Right lobe of liver (tissue), 4 donors: ENCODE results near the gene EFNA3.

Experiments used
- CTCF ChIP-seq, 4 donors: fragments of 200-600 bp in 3 of 4; fragments of 450-650 bp in 1 of 4; IDR thresholded peaks; one replicate each; pipeline versions ENCODE4 v1.5.1 to v1.8.0; 2016 to 2022; ENCODE audit warnings: antibody characterized with exemption in 4 of 4, mild to moderate bottlenecking in 2 of 4
- POLR2A ChIP-seq: fragments of 450-650 bp; IDR thresholded peaks from one replicate; pipeline ENCODE4 v1.6.1; 2017; ENCODE audit warnings: antibody characterized with exemption, mild to moderate bottlenecking
- donor health status: DM: no; HTN: no; CAD: no.
- donor health status: DM: no; HTN: no; CAD: no.
- donor health status: DM: no; HTN: yes; CAD: no.

GRCh38 chr1:155108296-155108695, 29.7 kb downstream of the EFNA3 start:
- no peak for TF ChIP-seq CTCF (IDR thresholded peaks at IDR 0.05)
- no peak for TF ChIP-seq POLR2A
